Type B pancreatic cell (in vitro differentiated cells): ENCODE results near the gene PDIA4. TPM values are rescaled to one million over a fixed set of nuclear protein-coding genes. Genes with fewer than 3 reads are reported as not detected.

Experiments used
- DNase-seq: peaks from one replicate; pipeline ENCODE4 v3.0.0; 2021; ENCODE audit warnings: mixed read lengths; ENCODE audit not compliant: unreplicated experiment; ENCODE audit errors: extremely low spot score
- H3K27ac Mint-ChIP-seq: 2 replicates; pipeline ENCODE4 v1.8.0; 2021; ENCODE audit warnings: mild to moderate bottlenecking, mixed read lengths
- H3K27me3 Mint-ChIP-seq: 2 replicates; pipeline ENCODE4 v1.8.0; 2021; ENCODE audit warnings: mixed read lengths
- H3K36me3 Mint-ChIP-seq: 2 replicates; pipeline ENCODE4 v1.8.0; 2021; ENCODE audit warnings: mixed read lengths
- H3K4me1 Mint-ChIP-seq: one replicate; pipeline ENCODE4 v1.8.0; 2021; ENCODE audit warnings: mixed read lengths; ENCODE audit not compliant: unreplicated experiment
- H3K4me3 Mint-ChIP-seq: 2 replicates; pipeline ENCODE4 v1.8.0; 2021; ENCODE audit warnings: mild to moderate bottlenecking, mixed read lengths
- H3K9me3 Mint-ChIP-seq: 2 replicates; pipeline ENCODE4 v1.8.0; 2021; ENCODE audit warnings: mixed read lengths
- CTCF ChIP-seq: fragments of 200-600 bp; sonication (generic); conservative IDR thresholded peaks from 2 replicates; pipeline ENCODE4 v1.5.0; 2021; ENCODE audit warnings: antibody characterized with exemption, mild to moderate bottlenecking
- total RNA-seq: library from RNA; stranded (reverse); gene quantifications from 2 replicates; pipeline ENCODE4 v1.2.1, GENCODE V29; 2021; ENCODE audit warnings: low replicate concordance

The PDIA4 gene
- total RNA-seq, 1 donor from 2014 or later = 209 TPM

DNA sequence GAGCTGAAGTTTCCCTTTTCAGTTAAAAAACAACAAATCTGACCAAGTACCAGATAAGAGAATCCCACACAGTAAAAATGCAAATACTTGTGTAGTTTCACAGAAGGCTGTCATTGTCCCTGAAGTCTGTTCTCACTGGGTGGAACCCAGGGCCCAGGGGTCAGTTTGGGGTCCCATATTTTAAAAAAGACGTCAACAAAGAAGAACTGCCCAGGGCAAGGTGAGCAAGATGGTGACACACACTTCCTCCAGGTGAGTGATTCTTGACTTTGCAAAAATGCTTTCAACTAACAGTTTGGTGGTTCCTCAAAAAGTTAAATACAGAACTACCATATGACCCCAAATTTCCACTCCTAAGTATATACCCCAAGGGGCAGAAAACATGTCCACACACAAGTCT is 36.8 kb downstream of the PDIA4 start:
- Mint-ChIP-seq H3K4me1 (peaks cover 18% of the 10 kb centered on the region), H3K27ac (peak overlapping the region; percentile 25)
- no peak for DNase-seq

GRCh38 chr7:148987751-148988512 is 40.4 kb downstream of the PDIA4 start:
- no peaks in the 10 kb centered on the region for H3K9me3 Mint-ChIP-seq
- peaks cover 36% of the 10 kb centered on the region for H3K4me1 Mint-ChIP-seq
- DNase-seq = no peak
- H3K27ac Mint-ChIP-seq = peak overlapping the region; percentile 97
- no peaks in the 10 kb centered on the region for H3K36me3 Mint-ChIP-seq
- H3K4me3 Mint-ChIP-seq = peak overlapping the region; percentile 96
- H3K27me3 Mint-ChIP-seq = peaks cover 5% of the 10 kb centered on the region
- TF ChIP-seq CTCF = no peak

More for the DNA sequence above, 36.8 kb downstream of the PDIA4 start:
- H3K4me3 Mint-ChIP-seq = no peak overlapping the region
- no peaks in the 10 kb centered on the region for H3K9me3 Mint-ChIP-seq
- TF ChIP-seq CTCF = no peak
- no peaks in the 10 kb centered on the region for H3K36me3 Mint-ChIP-seq
- H3K27me3 Mint-ChIP-seq = no peaks in the 10 kb centered on the region

GRCh38 chr7:148987010-148987750 is 41.1 kb downstream of the PDIA4 start:
- no peak for TF ChIP-seq CTCF
- H3K36me3 Mint-ChIP-seq = no peaks in the 10 kb centered on the region
- H3K27ac Mint-ChIP-seq = peak overlapping the region; percentile 97
- peaks cover 7% of the 10 kb centered on the region for H3K27me3 Mint-ChIP-seq
- H3K4me1 Mint-ChIP-seq = peaks cover 36% of the 10 kb centered on the region
- no peaks in the 10 kb centered on the region for H3K9me3 Mint-ChIP-seq
- peak; percentile 81 for DNase-seq
- H3K4me3 Mint-ChIP-seq = peak overlapping the region; percentile 96

DNA sequence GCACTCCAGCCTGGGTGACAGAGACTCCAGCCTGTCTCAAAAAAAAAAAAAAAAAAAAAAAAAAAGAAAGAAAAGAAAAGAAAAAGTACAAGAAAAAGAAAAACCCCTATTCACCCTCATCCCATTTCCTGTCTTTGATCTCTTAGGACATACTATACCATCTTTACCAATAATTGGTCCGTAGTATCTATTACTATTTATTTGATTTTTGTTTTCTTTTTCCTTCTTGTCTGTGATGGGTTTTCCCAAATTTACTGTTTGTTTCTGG is 41.6 kb downstream of the PDIA4 start:
- H3K27ac Mint-ChIP-seq = peak overlapping the region; percentile 97
- no peaks in the 10 kb centered on the region for H3K9me3 Mint-ChIP-seq
- peaks cover 36% of the 10 kb centered on the region for H3K4me1 Mint-ChIP-seq
- H3K36me3 Mint-ChIP-seq = no peaks in the 10 kb centered on the region
- TF ChIP-seq CTCF = no peak
- H3K4me3 Mint-ChIP-seq = peak overlapping the region; percentile 96
- peaks cover 7% of the 10 kb centered on the region for H3K27me3 Mint-ChIP-seq
- no peak for DNase-seq

DNA sequence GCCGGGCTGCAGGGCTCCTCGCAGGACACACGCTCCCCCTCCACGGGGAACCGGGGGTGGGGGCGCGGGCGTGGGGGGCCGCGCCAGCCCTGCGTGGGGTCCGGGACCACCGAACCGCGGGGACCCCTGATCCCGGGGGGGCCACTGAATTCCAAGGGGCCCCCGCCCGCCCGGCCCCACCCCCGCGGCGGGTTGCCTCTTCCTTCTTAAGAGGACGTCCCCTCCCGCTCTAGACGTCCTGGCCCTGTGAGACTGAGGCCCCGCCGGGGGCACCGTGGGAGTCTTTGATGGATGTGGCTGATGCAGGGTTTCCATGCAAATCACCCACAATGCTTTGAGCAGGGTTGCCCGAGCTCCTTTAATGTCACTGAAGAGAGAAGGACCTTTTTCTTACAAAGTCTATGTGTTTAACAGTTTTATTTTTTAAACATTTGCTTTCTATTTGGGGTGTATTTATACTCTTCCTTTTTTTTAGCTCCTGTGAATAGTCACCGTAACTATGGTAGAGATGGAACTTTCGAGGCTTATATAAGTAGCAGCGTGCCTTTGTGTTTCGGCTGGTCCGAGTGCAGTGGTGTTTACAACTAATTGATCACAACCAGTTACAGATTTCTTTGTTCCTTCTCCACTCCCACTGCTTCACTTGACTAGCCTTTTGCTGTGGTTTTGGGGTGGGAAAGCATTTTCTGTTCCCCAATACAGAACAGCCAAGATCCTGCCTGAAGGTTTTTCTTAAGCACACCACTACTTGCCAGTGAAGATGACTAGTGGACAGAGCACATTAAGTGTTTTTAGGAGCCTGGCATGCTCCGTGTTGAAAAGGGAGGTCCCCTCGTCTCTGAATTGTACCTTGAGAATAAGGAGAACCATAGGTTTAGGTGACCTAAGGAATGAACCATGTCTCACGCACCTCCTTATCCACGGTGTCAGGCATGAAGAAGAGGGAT is 44.8 kb downstream of the PDIA4 start:
- Mint-ChIP-seq H3K4me3 (peak overlapping the region; percentile 99), H3K36me3 (no peaks in the 10 kb centered on the region), H3K27ac (peak overlapping the region; percentile 95), H3K27me3 (peaks cover 16% of the 10 kb centered on the region), H3K4me1 (peaks cover 31% of the 10 kb centered on the region), H3K9me3 (no peaks in the 10 kb centered on the region)
- TF ChIP-seq CTCF = no peak
- DNase-seq = peak; percentile 81
